ENCODE results near the gene SLC46A1. TPM values are rescaled to one million over a fixed set of nuclear protein-coding genes. Genes with fewer than 3 reads are reported as not detected.

SLC46A1 gene
- polyA plus RNA-seq, 1 donor (not counting 4 experiments of a cell fraction or from before 2014, with no cell fraction given), result 1.9 TPM

- peak overlapping the region; percentile 45 for H3K4me2 ChIP-seq (ENCODE audit: control insufficient read depth, extremely low read depth, insufficient read depth, low read depth, low read length)
- no peaks in the 10 kb centered on the region for H3K9me3 ChIP-seq (ENCODE audit: control insufficient read depth, low read depth, low read length)
- H2AFZ ChIP-seq (ENCODE audit: control insufficient read depth, low read length), result no peak overlapping the region
- no peak overlapping the region for H3K4me3 ChIP-seq (ENCODE audit: control insufficient read depth in 2 of 3, extremely low read depth in 1 of 3, insufficient read depth in 2 of 3, low read depth in 1 of 3, low read length in 3 of 3)
- TF ChIP-seq, protein P1, sequence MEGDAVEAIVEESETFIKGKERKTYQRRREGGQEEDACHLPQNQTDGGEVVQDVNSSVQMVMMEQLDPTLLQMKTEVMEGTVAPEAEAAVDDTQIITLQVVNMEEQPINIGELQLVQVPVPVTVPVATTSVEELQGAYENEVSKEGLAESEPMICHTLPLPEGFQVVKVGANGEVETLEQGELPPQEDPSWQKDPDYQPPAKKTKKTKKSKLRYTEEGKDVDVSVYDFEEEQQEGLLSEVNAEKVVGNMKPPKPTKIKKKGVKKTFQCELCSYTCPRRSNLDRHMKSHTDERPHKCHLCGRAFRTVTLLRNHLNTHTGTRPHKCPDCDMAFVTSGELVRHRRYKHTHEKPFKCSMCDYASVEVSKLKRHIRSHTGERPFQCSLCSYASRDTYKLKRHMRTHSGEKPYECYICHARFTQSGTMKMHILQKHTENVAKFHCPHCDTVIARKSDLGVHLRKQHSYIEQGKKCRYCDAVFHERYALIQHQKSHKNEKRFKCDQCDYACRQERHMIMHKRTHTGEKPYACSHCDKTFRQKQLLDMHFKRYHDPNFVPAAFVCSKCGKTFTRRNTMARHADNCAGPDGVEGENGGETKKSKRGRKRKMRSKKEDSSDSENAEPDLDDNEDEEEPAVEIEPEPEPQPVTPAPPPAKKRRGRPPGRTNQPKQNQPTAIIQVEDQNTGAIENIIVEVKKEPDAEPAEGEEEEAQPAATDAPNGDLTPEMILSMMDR (optimal IDR thresholded peaks at IDR 0.05 in 1 of 3, IDR thresholded peaks at IDR 0.05 in 1 of 3, conservative IDR thresholded peaks at IDR 0.05 in 1 of 3; ENCODE audit: extremely low read depth in 1 of 3, insufficient read depth in 2 of 3, low read length in 3 of 3), result no peak
- TF ChIP-seq EZH2 (IDR thresholded peaks at IDR 0.05; ENCODE audit: low read length), result no peak
- dilution Hi-C loops (cut with MboI; ENCODE audit: extremely low pct_ligation_motif_present, low sequenced_read_pairs), result no loop called here
- peaks cover 53 to 61% of the 10 kb centered on the region in 2 experiments for H3K36me3 ChIP-seq (ENCODE audit: control insufficient read depth in 2 of 2, extremely low read depth in 1 of 2, insufficient read depth in 2 of 2, low read length in 2 of 2)
- no peaks in the 10 kb centered on the region for H3K9me1 ChIP-seq (ENCODE audit: control insufficient read depth, extremely low read depth, insufficient read depth, low read length)
- no peaks in the 10 kb centered on the region for H4K20me1 ChIP-seq (ENCODE audit: control insufficient read depth, extremely low read depth, insufficient read depth, low read length)
- H3K27ac ChIP-seq (ENCODE audit: control insufficient read depth, insufficient read depth, low read length), result peak overlapping the region; percentile 58
- DNase-seq (ENCODE audit: low read depth, low spot score) (no peak), FAIRE-seq (no peak)
- peaks cover 29% of the 10 kb centered on the region for H3K4me1 ChIP-seq (ENCODE audit: control insufficient read depth, extremely low read depth, insufficient read depth, low read length)
- no peak overlapping the region for H3K9ac ChIP-seq (ENCODE audit: control insufficient read depth, extremely low read depth, insufficient read depth, low read length)
- H3K27me3 ChIP-seq (ENCODE audit: control insufficient read depth, extremely low read depth, insufficient read depth, low read length), result no peaks in the 10 kb centered on the region
- peaks cover 6% of the 10 kb centered on the region for H3K79me2 ChIP-seq (ENCODE audit: control insufficient read depth, insufficient read depth, low read length)
Measured at GRCh38 chr17:28346199-28346580, 59.8 kb downstream of the SLC46A1 start.

DNA sequence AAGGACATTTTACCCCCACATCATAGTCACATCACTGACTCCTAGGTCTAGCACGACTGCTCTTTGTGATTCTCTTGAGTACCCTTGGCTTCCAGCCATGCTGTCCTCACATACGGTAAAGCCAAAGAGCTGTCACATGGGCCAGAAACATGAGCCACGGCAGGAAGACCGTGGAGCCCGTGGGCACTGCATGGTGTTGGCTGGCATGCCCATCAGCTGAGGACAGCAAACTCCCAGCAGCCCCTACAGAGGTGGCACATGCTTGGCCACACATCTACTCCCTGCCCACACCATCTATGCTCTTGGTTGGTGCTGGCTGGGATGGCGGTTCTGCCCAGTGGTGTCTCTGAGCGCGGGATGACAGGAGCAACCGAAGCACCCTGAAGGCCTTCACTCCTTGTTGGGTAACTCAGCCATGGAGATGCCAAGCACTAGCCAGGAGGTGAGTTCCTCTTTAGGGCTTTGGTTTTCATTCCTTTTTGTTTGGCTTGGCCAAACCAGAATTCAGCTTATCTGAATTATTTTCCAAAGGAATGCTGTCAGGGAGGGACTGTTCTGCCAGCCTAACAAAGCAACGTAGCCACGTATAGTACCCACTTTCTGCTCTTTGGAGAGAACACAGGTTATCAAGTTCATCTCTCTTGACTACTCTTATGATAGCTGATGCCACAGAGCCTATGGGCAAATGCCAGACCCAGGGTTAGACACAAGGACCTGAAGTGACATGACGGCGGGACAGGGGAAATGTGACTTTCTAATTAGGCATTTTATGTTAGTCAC lies 60.4 kb downstream of the SLC46A1 start:
- Histone ChIP-seq H4K20me1 (ENCODE audit: control insufficient read depth, extremely low read depth, insufficient read depth, low read length) (no peaks in the 10 kb centered on the region), H3K9me1 (ENCODE audit: control insufficient read depth, extremely low read depth, insufficient read depth, low read length) (no peaks in the 10 kb centered on the region), H3K27me3 (ENCODE audit: control insufficient read depth, extremely low read depth, insufficient read depth, low read length) (no peaks in the 10 kb centered on the region), H3K27ac (ENCODE audit: control insufficient read depth, insufficient read depth, low read length) (peak overlapping the region; percentile 58), H3K9me3 (ENCODE audit: control insufficient read depth, low read depth, low read length) (no peaks in the 10 kb centered on the region), H3K4me3 (ENCODE audit: control insufficient read depth in 2 of 3, extremely low read depth in 1 of 3, insufficient read depth in 2 of 3, low read depth in 1 of 3, low read length in 3 of 3) (no peak overlapping the region), H3K4me1 (ENCODE audit: control insufficient read depth, extremely low read depth, insufficient read depth, low read length) (peaks cover 29% of the 10 kb centered on the region), H2AFZ (ENCODE audit: control insufficient read depth, low read length) (no peak overlapping the region), H3K36me3 (ENCODE audit: control insufficient read depth in 2 of 2, extremely low read depth in 1 of 2, insufficient read depth in 2 of 2, low read length in 2 of 2) (peaks cover 56 to 61% of the 10 kb centered on the region in 2 experiments), H3K79me2 (ENCODE audit: control insufficient read depth, insufficient read depth, low read length) (peaks cover 6% of the 10 kb centered on the region), H3K9ac (ENCODE audit: control insufficient read depth, extremely low read depth, insufficient read depth, low read length) (no peak overlapping the region), H3K4me2 (ENCODE audit: control insufficient read depth, extremely low read depth, insufficient read depth, low read depth, low read length) (no peak overlapping the region)
- DNase-seq (ENCODE audit: low read depth, low spot score) (no peak), FAIRE-seq (peak; percentile 72)
- no peak for TF ChIP-seq EZH2 (IDR thresholded peaks at IDR 0.05; ENCODE audit: low read length)
- TF ChIP-seq, protein P1 (optimal IDR thresholded peaks at IDR 0.05 in 1 of 3, IDR thresholded peaks at IDR 0.05 in 1 of 3, conservative IDR thresholded peaks at IDR 0.05 in 1 of 3; ENCODE audit: extremely low read depth in 1 of 3, insufficient read depth in 2 of 3, low read length in 3 of 3), result no peak
- dilution Hi-C loops (cut with MboI; ENCODE audit: extremely low pct_ligation_motif_present, low sequenced_read_pairs), result no loop called here

Other genes starting within 250 kb of the SLC46A1 start
- 12.6 to 50.9 TPM (median 29.9 TPM) in 3 replicates for gene TMEM97, start 87.0 kb downstream of the SLC46A1 start, polyA plus RNA-seq
- 19.9 to 28.7 TPM (median 27.1 TPM) in 3 replicates for gene IFT20, start 70.7 kb downstream of the SLC46A1 start, polyA plus RNA-seq
- gene TNFAIP1, start 70.5 kb downstream of the SLC46A1 start, polyA plus RNA-seq, result 63.1 to 84.6 TPM (median 82.0 TPM) in 3 replicates
- 88.7 to 105 TPM (median 90.2 TPM) in 3 replicates for gene POLDIP2, start 48.7 kb downstream of the SLC46A1 start, polyA plus RNA-seq
- gene SEBOX, start 41.0 kb downstream of the SLC46A1 start, polyA plus RNA-seq, result not detected in 3 replicates
- 0.05 TPM in 1 of 3 replicates, not detected in the others for gene VTN, start 35.9 kb downstream of the SLC46A1 start, polyA plus RNA-seq
- gene SARM1, start 34.5 kb downstream of the SLC46A1 start, polyA plus RNA-seq, result 0.55 to 1.6 TPM (median 0.90 TPM) in 3 replicates
- not detected in 3 replicates for gene SLC13A2, start 67.4 kb upstream of the SLC46A1 start, polyA plus RNA-seq
- gene FOXN1, start 100.1 kb upstream of the SLC46A1 start, polyA plus RNA-seq, result 0.01 to 0.66 TPM (median 0.29 TPM) in 3 replicates
- gene UNC119, start 146.4 kb upstream of the SLC46A1 start, polyA plus RNA-seq, result 34.1 to 93.3 TPM (median 60.0 TPM) in 3 replicates
- gene PIGS, start 165.3 kb upstream of the SLC46A1 start, polyA plus RNA-seq, result 21.8 to 52.1 TPM (median 33.6 TPM) in 3 replicates
- 24.2 to 44.9 TPM (median 32.5 TPM) in 3 replicates for gene ALDOC, start 170.7 kb upstream of the SLC46A1 start, polyA plus RNA-seq
- gene SPAG5, start 192.8 kb upstream of the SLC46A1 start, polyA plus RNA-seq, result 6.2 to 21.1 TPM (median 16.6 TPM) in 3 replicates
- gene RSKR, start 208.0 kb upstream of the SLC46A1 start, polyA plus RNA-seq, result 3.9 to 7.4 TPM (median 6.6 TPM) in 3 replicates
- 98.2 to 133 TPM (median 106 TPM) in 3 replicates for gene BLTP2, start 238.9 kb upstream of the SLC46A1 start, polyA plus RNA-seq